Common myeloid progenitor, CD34-positive (primary cell): ENCODE measurements around the gene EFCAB8.

Experiments used
- CTCF ChIA-PET: fragments of 350-600 bp; sonication (Branson Sonifier 250); formaldehyde crosslinking; loops from one replicate; lab custom pipeline; 2021; ENCODE audit warnings: antibody characterized with exemption; lab: Charles Lee
- POLR2A ChIA-PET: fragments of 350-600 bp; sonication (Branson Sonifier 250); formaldehyde crosslinking; loops from one replicate; lab custom pipeline; 2021; ENCODE audit warnings: antibody characterized with exemption; lab: Charles Lee
- DNase-seq, 3 donors: peaks; one replicate each; pipeline versions ENCODE4 v3.0.0 to v3.0.0-alpha.2; 2013
- H3K27ac ChIP-seq, 2 experiments: 1 replicate in 1 of 2; 2 replicates in 1 of 2; pipeline ENCODE4 v1.7.0; 2013; ENCODE audit warnings: inconsistent platforms in 2 of 2, low read length in 2 of 2, mild to moderate bottlenecking in 2 of 2, low read depth in 1 of 2, moderate library complexity in 1 of 2; ENCODE audit not compliant: severe bottlenecking in 2 of 2, insufficient read depth in 1 of 2, poor library complexity in 1 of 2
- H3K27me3 ChIP-seq, 5 experiments: replicated peaks in 2 of 5; 1 replicate in 3 of 5; 2 replicates in 2 of 5; pipeline versions ENCODE4 v1.6.1 to v1.7.0; 2013; ENCODE audit warnings: low read length in 4 of 5, mild to moderate bottlenecking in 2 of 5, moderate library complexity in 2 of 5, inconsistent platforms in 1 of 5; ENCODE audit not compliant: insufficient read depth in 5 of 5, control insufficient read depth in 4 of 5
- H3K36me3 ChIP-seq, 4 experiments: 1 replicate in 2 of 4; 2 replicates in 2 of 4; pipeline versions ENCODE4 v1.6.1 to v1.7.0; 2013; ENCODE audit warnings: low read length in 3 of 4, control low read depth in 1 of 4, mild to moderate bottlenecking in 1 of 4; ENCODE audit not compliant: control insufficient read depth in 4 of 4, insufficient read depth in 4 of 4
- H3K4me1 ChIP-seq, 4 experiments: 1 replicate in 3 of 4; 2 replicates in 1 of 4; pipeline versions ENCODE4 v1.6.1 to v1.7.1; 2013; ENCODE audit warnings: low read length in 3 of 4, mild to moderate bottlenecking in 3 of 4, control low read depth in 1 of 4, inconsistent platforms in 1 of 4, moderate library complexity in 1 of 4; ENCODE audit not compliant: control insufficient read depth in 4 of 4, insufficient read depth in 4 of 4; ENCODE audit errors: control extremely low read depth in 1 of 4
- H3K4me3 ChIP-seq, 7 experiments: 1 replicate in 4 of 7; 2 replicates in 3 of 7; pipeline versions ENCODE4 v1.5.1 to v1.7.0; 2013; ENCODE audit warnings: mild to moderate bottlenecking in 7 of 7, low read length in 6 of 7, moderate library complexity in 6 of 7, inconsistent platforms in 2 of 7, low read depth in 2 of 7, control low read depth in 1 of 7; ENCODE audit not compliant: insufficient read depth in 4 of 7, control insufficient read depth in 1 of 7; ENCODE audit errors: extremely low read depth in 1 of 7
- H3K9me3 ChIP-seq, 5 experiments: 1 replicate in 4 of 5; 2 replicates in 1 of 5; pipeline versions ENCODE4 v1.6.1 to v1.7.1; 2013; ENCODE audit warnings: low read length in 4 of 5, mild to moderate bottlenecking in 2 of 5, inconsistent platforms in 1 of 5, low read depth in 1 of 5, moderate library complexity in 1 of 5; ENCODE audit not compliant: control insufficient read depth in 4 of 5, insufficient read depth in 2 of 5; ENCODE audit errors: control extremely low read depth in 1 of 5
- WGBS: methylation state at CpG from one replicate; pipeline ENCODE4 v1.1.5; 2013; ENCODE audit not compliant: insufficient coverage; 5-methylcytosine and 5-hydroxymethylcytosine counted together

Gene EFCAB8

DNA sequence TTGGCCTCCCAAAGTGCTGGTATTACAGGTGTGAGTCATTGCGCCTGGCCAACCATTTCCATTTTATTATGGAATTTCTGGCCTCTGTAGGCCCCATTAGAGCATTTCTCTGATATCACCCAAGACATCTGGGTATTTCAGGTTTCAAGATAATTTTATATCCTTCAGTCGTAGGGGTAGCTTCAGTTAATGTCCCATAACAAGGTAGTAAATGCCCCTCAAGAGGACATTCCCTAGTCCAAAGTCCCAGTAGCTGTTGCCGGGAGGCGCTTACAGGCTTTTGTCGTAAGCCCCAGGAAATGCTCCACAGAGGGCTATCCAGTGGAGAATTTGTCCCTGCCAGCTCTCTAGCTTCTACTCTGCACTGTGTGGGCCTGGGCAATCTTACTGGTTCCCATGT lies 24.4 kb downstream of the EFCAB8 start:
- Histone ChIP-seq H3K4me3 (no peak overlapping the region), H3K4me1 (no peaks in the 10 kb centered on the region), H3K9me3 (no peaks in the 10 kb centered on the region), H3K36me3 (no peaks in the 10 kb centered on the region), H3K27ac (no peak overlapping the region), H3K27me3 (no peaks in the 10 kb centered on the region)
- ChIA-PET CTCF (no interaction called here), POLR2A (no interaction called here)
- no peak for DNase-seq
- WGBS = 100% methylated on average over 4 of the region's 5 CpGs

DNA sequence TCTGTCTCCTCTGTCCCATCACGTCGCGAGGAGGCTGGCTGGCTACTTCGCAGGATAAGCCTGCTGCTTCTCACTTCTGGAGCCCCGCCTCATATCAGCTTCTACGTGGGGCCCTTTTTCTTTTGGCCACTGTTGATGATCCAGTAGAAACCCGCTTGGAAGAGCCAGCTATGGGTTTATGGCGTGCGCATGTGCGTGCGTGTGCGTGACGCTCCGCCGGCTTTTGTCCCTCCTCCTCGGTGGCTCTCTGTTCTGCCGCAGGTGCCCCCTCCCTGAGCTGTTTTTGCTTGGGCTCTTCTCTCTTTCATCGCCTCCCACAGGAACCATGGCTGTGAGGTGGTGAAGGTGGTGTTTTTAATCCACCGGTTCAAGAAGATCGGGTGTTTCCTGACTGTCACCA lies 26.5 kb downstream of the EFCAB8 start:
- POLR2A ChIA-PET = no interaction called here
- CTCF ChIA-PET = no interaction called here

DNA sequence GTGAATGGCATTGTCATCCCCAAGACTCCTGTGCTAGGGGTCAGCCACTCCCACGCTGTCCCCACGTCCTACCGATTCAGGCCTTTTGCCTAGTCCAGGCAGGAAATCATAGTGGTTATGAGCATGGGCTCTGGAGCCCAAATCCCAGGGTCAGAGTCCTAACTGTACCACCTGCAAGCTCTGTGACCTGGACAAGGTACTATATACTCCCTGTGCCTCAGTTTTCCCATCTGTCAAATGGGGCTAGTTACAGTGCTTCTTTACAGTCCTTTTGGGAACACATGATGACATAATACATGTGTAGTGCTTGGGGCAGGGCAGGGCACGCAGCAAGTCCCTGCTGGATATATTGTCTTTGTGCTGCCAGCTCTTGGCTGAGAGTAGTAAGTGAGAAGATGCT lies 27.2 kb downstream of the EFCAB8 start:
- no peak for DNase-seq
- Histone ChIP-seq H3K4me1 (no peaks in the 10 kb centered on the region), H3K36me3 (no peaks in the 10 kb centered on the region), H3K9me3 (no peaks in the 10 kb centered on the region), H3K27ac (no peak overlapping the region), H3K27me3 (no peaks in the 10 kb centered on the region), H3K4me3 (no peak overlapping the region)
- WGBS = 100% methylated on average over 4 of the region's 4 CpGs
- CTCF ChIA-PET = no interaction called here
- POLR2A ChIA-PET = no interaction called here

More for the DNA sequence above, 26.5 kb downstream of the EFCAB8 start:
- WGBS = 98% methylated on average over 18 of the region's 20 CpGs
- Histone ChIP-seq H3K27me3 (no peaks in the 10 kb centered on the region), H3K9me3 (no peaks in the 10 kb centered on the region), H3K4me3 (no peak overlapping the region), H3K36me3 (no peaks in the 10 kb centered on the region), H3K4me1 (no peaks in the 10 kb centered on the region), H3K27ac (no peak overlapping the region)
- DNase-seq = no peak

DNA sequence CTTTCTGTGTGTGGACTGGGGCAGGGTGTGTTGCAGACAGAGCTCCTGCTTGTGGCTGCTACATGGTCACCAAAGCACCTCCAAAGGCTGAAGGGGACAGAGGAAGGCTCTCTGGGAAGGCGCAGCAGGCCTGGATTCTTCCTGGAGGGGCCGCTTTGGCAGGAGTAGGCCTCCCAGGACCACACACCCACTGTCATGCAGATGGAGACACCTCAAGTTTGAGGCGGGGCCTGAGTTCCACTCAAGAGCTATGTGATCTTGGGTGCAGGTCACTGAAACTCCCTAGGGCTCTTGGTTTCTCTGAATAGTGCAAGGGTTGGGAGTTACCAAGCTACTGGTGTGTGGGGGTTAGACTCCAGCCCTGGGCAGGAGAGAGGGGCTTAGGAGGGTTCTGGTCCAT lies 27.9 kb downstream of the EFCAB8 start:
- Histone ChIP-seq H3K4me1 (no peaks in the 10 kb centered on the region), H3K27ac (no peak overlapping the region), H3K36me3 (no peaks in the 10 kb centered on the region), H3K9me3 (no peaks in the 10 kb centered on the region), H3K27me3 (no peaks in the 10 kb centered on the region), H3K4me3 (no peak overlapping the region)
- DNase-seq = no peak
- WGBS = no CpG with 5 or more reads among the region's 3 CpGs
- CTCF ChIA-PET = interaction anchor here (1.5 kb wide), 1 partner anchor 15 kb away, joined by 10 read pairs; no protein-coding TSS in a partner anchor
- POLR2A ChIA-PET = no interaction called here

DNA sequence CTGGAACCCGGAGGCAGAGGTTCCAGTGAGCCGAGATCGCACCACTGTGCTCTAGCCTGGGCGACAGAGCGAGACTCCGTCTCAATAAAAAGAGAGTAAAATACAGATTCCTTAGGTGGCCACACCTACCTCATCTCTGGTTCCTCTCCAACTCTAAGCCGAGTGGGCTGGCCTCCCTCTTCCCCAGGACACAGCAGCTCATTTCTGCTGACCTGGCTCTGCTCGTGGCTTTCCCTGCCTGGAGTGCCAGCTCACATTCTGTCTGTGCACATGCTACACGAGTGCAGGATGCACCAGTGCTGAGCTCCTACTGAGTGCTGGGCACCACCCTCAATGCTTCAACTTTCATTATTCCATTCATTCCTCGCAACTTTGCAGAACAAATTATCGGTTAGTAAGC lies 28.8 kb downstream of the EFCAB8 start:
- 97% methylated on average over 9 of the region's 11 CpGs for WGBS
- Histone ChIP-seq H3K4me3 (no peak overlapping the region), H3K9me3 (no peaks in the 10 kb centered on the region), H3K27me3 (no peaks in the 10 kb centered on the region), H3K4me1 (no peaks in the 10 kb centered on the region), H3K27ac (no peak overlapping the region), H3K36me3 (no peaks in the 10 kb centered on the region)
- ChIA-PET CTCF (interaction anchor here (1.5 kb wide), 1 partner anchor 14 kb away, joined by 10 read pairs; no protein-coding TSS in a partner anchor), POLR2A (no interaction called here)
- DNase-seq = no peak

DNA sequence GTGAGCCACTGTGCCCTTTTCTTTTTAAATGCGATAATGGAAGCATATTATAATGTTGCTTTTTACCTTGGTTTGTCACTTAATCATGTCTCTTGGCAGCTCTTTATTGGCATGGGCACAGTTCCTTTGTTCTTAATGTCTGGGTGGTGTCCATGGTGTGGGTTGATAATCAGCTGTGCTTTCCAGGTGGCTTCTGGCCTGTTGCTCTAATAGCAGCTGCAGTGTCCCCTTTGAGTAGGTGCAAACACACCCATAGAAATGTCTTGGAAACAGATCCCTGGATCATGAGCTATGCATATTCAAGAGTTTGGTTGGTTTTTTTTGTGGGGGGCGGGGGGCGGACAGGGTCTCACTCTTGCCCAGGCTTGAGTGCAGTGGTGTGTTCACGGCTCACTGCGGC lies 29.9 kb downstream of the EFCAB8 start:
- DNase-seq = no peak
- ChIA-PET CTCF (interaction anchor here (1.3 kb wide), 1 partner anchor 17 kb away, joined by 3 read pairs; no protein-coding TSS in a partner anchor), POLR2A (no interaction called here)
- Histone ChIP-seq H3K4me1 (no peaks in the 10 kb centered on the region), H3K27ac (no peak overlapping the region), H3K27me3 (no peaks in the 10 kb centered on the region), H3K4me3 (no peak overlapping the region), H3K9me3 (no peaks in the 10 kb centered on the region), H3K36me3 (no peaks in the 10 kb centered on the region)
- 100% methylated on average over 2 of the region's 5 CpGs for WGBS

DNA sequence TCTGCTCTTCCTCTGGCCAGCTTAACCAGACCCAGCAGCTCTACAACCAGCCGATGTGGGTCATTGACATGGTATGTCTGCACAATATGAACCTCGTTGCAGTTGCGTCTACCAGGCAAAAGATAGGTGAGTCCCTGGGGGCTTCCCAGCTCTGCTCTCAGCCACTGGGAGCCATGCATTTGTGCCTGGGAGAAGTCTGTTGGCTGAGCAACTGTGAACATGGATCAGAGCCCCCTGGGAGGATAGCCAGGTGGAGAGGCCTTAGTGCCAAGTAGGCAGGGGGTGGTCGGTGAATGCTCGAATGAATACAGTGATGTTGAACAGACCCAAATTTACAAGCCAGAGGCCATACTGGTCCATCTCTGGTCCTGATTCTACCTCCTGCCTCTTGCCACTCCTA lies 30.6 kb downstream of the EFCAB8 start:
- Histone ChIP-seq H3K4me3 (no peak overlapping the region), H3K27ac (no peak overlapping the region), H3K36me3 (no peaks in the 10 kb centered on the region), H3K27me3 (no peaks in the 10 kb centered on the region), H3K9me3 (no peaks in the 10 kb centered on the region), H3K4me1 (no peaks in the 10 kb centered on the region)
- ChIA-PET POLR2A (no interaction called here), CTCF (interaction anchor here (1.3 kb wide), 1 partner anchor 18 kb away, joined by 3 read pairs; no protein-coding TSS in a partner anchor)
- DNase-seq = no peak
- WGBS = 94% methylated on average over 2 of the region's 5 CpGs
